Lung (tissue), 12 donors: ENCODE results near the gene COBL. TPM values are rescaled to one million over a fixed set of nuclear protein-coding genes. Genes with fewer than 3 reads are reported as not detected.

Source experiments
- ATAC-seq: fragments of 200-7000 bp; cut with Tn5 transposase; one replicate; pipeline ENCODE4 v1.9.1; 2020; ENCODE audit warnings: moderate number of reproducible peaks; ENCODE audit not compliant: insufficient read depth, low FRiP score
- DNase-seq, 3 donors: peaks; one replicate each; pipeline ENCODE4 v3.0.0-alpha.2; 2013 to 2017
- H3K27ac ChIP-seq, 2 donors: one replicate each; pipeline ENCODE4 v1.5.1; 2013; ENCODE audit warnings: mild to moderate bottlenecking in 2 of 2, moderate library complexity in 2 of 2, control low read depth in 1 of 2, inconsistent platforms in 1 of 2, low read depth in 1 of 2, low read length in 1 of 2
- H3K27me3 ChIP-seq, 3 donors: one replicate each; pipeline ENCODE4 v1.5.1; 2013; ENCODE audit warnings: low read length in 2 of 3; ENCODE audit not compliant: control insufficient read depth in 3 of 3, insufficient read depth in 3 of 3
- H3K36me3 ChIP-seq, 4 donors: one replicate each; pipeline ENCODE4 v1.5.1; 2013; ENCODE audit warnings: low read length in 4 of 4, mild to moderate bottlenecking in 1 of 4, moderate library complexity in 1 of 4; ENCODE audit not compliant: control insufficient read depth in 4 of 4, insufficient read depth in 4 of 4
- H3K4me1 ChIP-seq, 5 donors: one replicate each; pipeline ENCODE4 v1.5.1; 2013; ENCODE audit warnings: low read length in 5 of 5, mild to moderate bottlenecking in 2 of 5, moderate library complexity in 1 of 5; ENCODE audit not compliant: control insufficient read depth in 5 of 5, insufficient read depth in 5 of 5
- H3K4me3 ChIP-seq: one replicate; pipeline ENCODE4 v1.5.1; 2013; ENCODE audit warnings: mild to moderate bottlenecking, control low read depth, moderate library complexity
- H3K9ac ChIP-seq, 2 donors: one replicate each; pipeline ENCODE4 v1.5.1; 2013; ENCODE audit warnings: low read length in 2 of 2, control low read depth in 1 of 2; ENCODE audit not compliant: insufficient read depth in 1 of 2
- H3K9me3 ChIP-seq, 4 donors: one replicate each; pipeline ENCODE4 v1.5.1; 2013; ENCODE audit warnings: low read length in 3 of 4, mild to moderate bottlenecking in 1 of 4, moderate library complexity in 1 of 4; ENCODE audit not compliant: control insufficient read depth in 4 of 4, insufficient read depth in 3 of 4
- CTCF ChIP-seq: IDR thresholded peaks from 2 replicates; pipeline ENCODE4 v1.5.1; 2012; ENCODE audit warnings: mild to moderate bottlenecking; ENCODE audit errors: control extremely low read depth, extremely low read depth
- WGBS, 2 donors: extraction: QIAGEN DNeasy Blood & Tissue Kit; methylation state at CpG; one replicate each; pipeline ENCODE4 v1.1.7; 2013; 5-methylcytosine and 5-hydroxymethylcytosine counted together
- polyA plus RNA-seq, 2 donors: library from polyadenylated mRNA; stranded (reverse); fragments of 200-250 nt; gene quantifications; one replicate each; pipeline ENCODE4 v1.2.1, GENCODE V29; 2013
- total RNA-seq, 2 donors: library from RNA; depleted of rRNA in 1 of 2; stranded (reverse); fragments of >200 nt in 1 of 2; gene quantifications; one replicate each; pipeline ENCODE4 v1.2.1, GENCODE V29; 2014 to 2021
- donor health status: control.
- donor health status: control.
- donor health status: Bipolar disorder and iron deficiency.
- donor health status: healthy.
- donor health status: DM: yes; HTN: yes; CAD: no.

The COBL gene
- total and polyA plus RNA-seq, 4 donors: 6.3 to 38.1 (median 15.0) TPM

- Histone ChIP-seq H3K9me3 (no peaks in the 10 kb centered on the region), H3K4me1 (no peaks in the 10 kb centered on the region), H3K4me3 (no peak overlapping the region), H3K27me3 (no peaks in the 10 kb centered on the region), H3K27ac (no peak overlapping the region), H3K36me3 (no peaks in the 10 kb centered on the region), H3K9ac (no peak overlapping the region)
- no peak for TF ChIP-seq CTCF
- ATAC-seq: no peak
- 86 to 91% methylated on average over 17 of the region's 17 CpGs for WGBS, 2 donors
- no peak for DNase-seq
These were observed 303.3 kb downstream of the COBL start for GRCh38 chr7:51013218-51013786.

GRCh38 chr7:51012569-51013217, 303.9 kb downstream of the COBL start:
- Histone ChIP-seq H3K4me1 (no peaks in the 10 kb centered on the region), H3K4me3 (no peak overlapping the region), H3K36me3 (no peaks in the 10 kb centered on the region), H3K27ac (no peak overlapping the region), H3K27me3 (no peaks in the 10 kb centered on the region), H3K9me3 (no peaks in the 10 kb centered on the region), H3K9ac (no peak overlapping the region)
- DNase-seq: no peak
- 83 to 84% methylated on average over 8 of the region's 8 CpGs for WGBS, 2 donors
- no peak for ATAC-seq
- TF ChIP-seq CTCF: no peak

- no peak overlapping the region for H3K27ac ChIP-seq
- H3K9ac ChIP-seq: no peak overlapping the region
- H3K27me3 ChIP-seq: no peaks in the 10 kb centered on the region
- no peaks in the 10 kb centered on the region for H3K4me1 ChIP-seq
- ATAC-seq: no peak
- no peak for DNase-seq
- TF ChIP-seq CTCF: no peak
- no peaks in the 10 kb centered on the region for H3K9me3 ChIP-seq
- H3K36me3 ChIP-seq: no peaks in the 10 kb centered on the region
- WGBS, 2 donors: 89% methylated on average over 7 of the region's 7 CpGs
- no peak overlapping the region for H3K4me3 ChIP-seq
These were observed 304.8 kb downstream of the COBL start for GRCh38 chr7:51011710-51012350.
